HG02981 (cell line): ENCODE data around the gene SPATA18.
A peak's percentile ranks its signal among the peaks of the same experiment; 100 is the strongest.
"Not testable (repeated sequence)": the region's sequence is repeated elsewhere in the genome, so short reads cannot be mapped to it uniquely, and the experiment has no call there.

Experiments used
- ATAC-seq: cut with Tn5 transposase; IDR thresholded peaks from one replicate; pipeline ENCODE4 v1.9.1; 2021; ENCODE audit warnings: mild to moderate bottlenecking, moderate library complexity; ENCODE audit not compliant: unreplicated experiment

SPATA18 gene

DNA sequence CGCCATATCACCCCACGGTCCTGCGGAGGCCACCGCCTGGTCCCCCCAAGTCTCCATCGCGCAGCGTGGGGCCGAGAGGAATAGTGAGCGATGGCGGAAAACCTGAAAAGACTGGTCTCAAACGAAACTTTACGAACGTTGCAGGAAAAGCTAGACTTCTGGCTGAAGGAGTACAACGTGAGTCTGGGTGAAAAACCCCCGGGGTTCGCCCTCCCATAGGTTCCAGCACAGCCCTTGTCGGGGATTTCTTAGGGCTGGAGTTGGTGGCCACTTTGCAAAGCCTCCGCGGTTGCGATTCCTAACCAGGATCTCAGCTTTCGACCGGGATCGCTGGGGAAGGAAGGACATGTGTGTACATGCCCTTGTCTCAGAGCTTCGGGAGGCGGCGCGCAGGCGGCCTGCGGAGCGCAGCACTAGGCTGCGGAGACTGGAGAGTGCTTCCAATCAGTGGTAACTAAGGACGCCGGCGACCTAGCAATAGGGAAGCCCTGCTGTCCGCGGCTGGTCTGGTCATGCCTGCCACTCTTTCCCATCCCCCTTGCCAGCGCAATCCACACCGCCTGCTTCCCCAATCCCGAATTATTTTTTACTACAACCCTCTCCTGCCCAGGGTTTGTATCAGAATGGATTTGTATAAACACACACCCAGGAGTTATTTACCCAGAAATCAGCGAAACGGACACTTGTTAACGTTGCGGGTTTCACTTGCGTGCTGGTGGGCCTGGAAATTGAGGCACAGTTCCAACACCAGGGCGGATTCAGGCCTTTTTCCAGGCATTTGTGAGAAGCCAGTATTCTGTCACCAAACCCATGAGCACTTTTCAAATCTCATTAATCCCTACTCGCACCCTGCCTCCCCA is 741 bp downstream of the SPATA18 start:
- peak; percentile 60 for ATAC-seq

GRCh38 chr4:52052475-52052780 is 1.3 kb downstream of the SPATA18 start:
- ATAC-seq, result no peak

DNA sequence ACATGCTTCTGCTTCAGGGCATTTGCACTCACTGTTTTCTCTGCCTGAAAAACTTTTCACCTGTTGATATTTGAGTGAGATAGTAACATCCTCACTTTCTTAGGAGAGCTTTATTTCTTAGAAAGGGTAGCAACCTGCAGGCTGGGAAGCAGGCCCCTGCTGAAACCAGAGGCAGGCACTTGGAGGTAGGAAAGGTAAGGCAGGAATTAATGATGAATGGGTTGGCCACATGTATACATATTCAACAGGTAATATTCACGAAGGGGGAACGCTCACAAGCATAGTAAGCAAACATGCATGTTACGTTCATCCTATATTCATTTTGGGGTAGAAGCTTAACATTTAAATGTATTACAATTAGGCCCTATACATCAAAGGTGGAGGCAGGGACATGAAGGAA is 3.1 kb downstream of the SPATA18 start:
- ATAC-seq, result no peak

- no peak for ATAC-seq
Measured at GRCh38 chr4:52057196-52057595, 6.1 kb downstream of the SPATA18 start.

- ATAC-seq, result no peak
Measured at GRCh38 chr4:52058275-52058674, 7.2 kb downstream of the SPATA18 start.

DNA sequence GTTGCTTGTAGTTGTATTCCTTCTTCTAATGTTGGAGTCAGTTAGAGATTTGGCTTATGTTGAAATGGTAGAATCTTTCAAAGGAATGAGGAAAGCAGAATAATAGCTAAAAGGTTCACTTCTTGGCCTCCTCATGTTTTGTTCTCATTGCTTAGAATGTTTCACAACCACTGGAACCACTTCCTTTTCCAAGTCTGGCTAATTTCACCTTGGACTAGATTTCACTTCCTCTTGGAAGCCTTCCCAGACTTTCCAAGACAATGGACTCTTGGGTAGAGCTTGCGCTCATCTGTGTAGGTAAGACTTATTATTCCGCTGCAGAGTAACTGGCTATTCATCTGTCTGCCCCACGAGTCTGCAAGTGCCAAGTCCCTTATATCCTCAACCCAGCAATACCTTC is 8.3 kb downstream of the SPATA18 start:
- ATAC-seq, result no peak

DNA sequence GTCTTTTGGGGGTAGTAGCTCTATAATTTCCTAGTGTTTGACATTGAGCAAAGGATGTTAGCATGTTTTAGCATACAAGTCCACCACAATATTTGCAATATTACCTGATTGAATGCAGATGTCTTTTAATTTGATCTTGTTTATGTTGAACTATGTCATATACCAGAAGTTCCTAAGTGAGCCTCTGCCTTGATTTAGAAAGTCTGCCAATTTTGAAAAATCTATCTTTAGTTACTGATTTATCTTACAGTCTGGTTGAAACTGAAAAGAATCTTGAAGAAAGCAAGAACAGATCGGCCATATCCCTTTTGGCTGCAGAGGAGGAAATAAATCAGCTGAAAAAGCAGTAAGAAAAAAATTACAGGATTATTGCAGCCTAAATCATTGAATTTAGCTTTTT is 18.5 kb downstream of the SPATA18 start:
- no peak for ATAC-seq

DNA sequence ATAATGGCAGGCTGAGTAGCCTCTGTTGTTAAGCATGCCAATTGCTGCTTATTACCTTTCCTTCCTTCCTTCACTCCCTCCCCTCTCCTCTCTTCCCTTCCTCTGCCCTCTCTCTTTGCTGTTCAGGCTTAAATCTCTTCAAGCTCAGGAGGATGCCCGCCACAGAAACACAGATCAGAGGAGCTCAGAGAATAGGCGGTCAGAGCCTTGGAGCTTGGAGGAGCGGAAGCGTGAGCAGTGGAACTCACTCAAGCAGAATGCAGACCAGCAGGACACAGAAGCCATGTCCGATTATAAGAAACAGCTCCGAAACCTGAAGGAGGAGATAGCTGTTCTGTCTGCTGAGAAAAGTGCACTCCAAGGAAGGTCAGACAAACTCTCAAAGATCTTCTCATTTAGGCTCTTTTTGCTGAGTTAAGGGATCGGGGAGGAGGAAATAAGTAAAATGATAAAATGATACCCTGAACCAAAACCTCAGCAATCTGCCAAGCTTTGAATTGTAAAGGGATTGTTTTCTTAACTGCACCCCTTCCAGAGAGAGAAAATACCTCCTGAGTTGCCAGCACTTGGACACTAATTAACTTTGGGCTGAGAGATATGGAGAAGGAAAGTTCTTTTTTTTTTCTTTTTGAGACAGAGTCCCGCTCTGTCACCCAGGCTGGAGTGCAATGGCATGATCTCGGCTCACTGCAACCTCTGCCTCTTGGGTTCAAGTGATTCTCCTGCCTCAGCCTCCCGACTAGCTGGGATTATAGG is 20.9 kb downstream of the SPATA18 start:
- ATAC-seq, result no peak

DNA sequence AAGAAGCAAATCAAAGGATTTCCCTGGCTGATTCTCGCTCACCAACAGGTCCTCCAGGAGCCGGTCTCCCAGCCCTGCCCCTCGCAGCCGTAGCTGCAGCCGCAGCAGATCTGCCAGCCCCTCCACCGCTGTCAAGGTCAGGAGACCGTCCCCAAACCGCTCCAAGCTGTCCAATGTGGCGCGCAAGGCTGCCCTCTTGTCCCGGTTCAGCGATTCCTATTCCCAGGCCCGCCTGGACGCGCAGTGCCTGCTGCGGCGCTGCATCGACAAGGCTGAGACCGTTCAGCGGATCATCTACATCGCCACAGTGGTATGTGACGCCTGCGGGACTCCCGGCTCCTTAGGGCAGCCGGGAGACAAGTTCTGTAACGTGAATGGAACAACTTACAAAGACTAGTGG is 25.6 kb downstream of the SPATA18 start:
- ATAC-seq, result no peak

- no peak for ATAC-seq
Measured at GRCh38 chr4:52079659-52080058, 28.6 kb downstream of the SPATA18 start.

DNA sequence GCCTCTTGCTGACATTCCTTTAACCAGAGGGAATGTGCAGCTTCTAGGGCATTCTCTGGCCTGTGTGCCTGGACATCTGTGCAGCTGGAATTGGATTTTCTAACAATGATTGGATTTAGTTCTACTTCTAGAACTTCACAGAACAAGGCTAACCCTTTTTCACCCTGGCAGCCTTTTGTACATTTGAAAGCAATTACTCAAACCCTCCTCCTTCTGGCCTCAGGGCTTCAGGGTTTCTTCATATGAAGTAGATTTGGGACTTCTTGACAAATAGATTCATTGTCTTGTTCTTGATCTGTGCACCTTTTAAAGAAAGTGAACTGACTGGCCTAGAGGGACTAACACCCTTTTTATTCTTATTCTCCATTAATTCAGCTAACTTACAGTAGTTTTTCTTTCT is 30.1 kb downstream of the SPATA18 start:
- ATAC-seq, result no peak

- not testable (repeated sequence) for ATAC-seq
Measured at GRCh38 chr4:52086425-52086824, 35.3 kb downstream of the SPATA18 start.

DNA sequence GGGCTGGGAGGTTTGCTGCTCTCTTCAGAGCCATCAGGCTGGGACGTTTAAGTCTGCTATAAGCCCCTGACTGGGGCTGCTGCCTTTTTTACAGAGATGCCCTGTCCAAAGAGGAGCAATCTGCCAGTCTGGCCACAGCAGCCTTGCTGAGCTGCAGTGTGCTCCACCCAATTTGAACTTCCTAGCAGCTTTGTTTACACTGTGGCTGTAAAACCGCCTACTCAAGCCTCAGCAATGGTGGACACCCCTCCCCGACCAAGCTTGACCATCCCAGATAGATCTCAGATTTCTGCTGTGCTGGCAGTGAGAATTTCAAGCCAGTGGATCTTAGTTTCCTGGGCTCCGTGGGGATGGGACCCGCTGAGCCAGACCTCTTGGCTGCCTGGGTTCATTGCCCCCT is 40.7 kb downstream of the SPATA18 start:
- no peak for ATAC-seq

- no peak for ATAC-seq
Measured at GRCh38 chr4:52093466-52093865, 42.4 kb downstream of the SPATA18 start.

GRCh38 chr4:52094376-52095145 is 43.5 kb downstream of the SPATA18 start:
- no peak for ATAC-seq

DNA sequence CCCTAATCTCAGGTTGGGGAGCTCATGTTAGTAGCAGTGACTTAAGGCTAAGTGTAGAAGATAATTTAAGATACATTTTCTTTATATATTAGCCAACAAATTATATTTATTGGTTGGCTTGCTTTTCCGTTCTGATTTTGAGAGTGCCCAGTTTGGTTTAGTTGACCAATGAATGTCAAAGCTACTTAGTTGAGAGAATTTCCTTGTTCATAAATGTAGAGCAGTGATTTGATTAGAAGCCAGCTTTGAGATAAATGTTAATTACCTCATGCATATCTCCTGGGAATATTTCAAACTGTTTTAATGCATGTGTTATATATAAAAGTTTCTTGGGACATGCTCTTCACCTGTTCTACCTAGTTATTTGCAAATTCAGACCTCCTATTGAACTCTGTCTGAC is 44.3 kb downstream of the SPATA18 start:
- ATAC-seq, result no peak

DNA sequence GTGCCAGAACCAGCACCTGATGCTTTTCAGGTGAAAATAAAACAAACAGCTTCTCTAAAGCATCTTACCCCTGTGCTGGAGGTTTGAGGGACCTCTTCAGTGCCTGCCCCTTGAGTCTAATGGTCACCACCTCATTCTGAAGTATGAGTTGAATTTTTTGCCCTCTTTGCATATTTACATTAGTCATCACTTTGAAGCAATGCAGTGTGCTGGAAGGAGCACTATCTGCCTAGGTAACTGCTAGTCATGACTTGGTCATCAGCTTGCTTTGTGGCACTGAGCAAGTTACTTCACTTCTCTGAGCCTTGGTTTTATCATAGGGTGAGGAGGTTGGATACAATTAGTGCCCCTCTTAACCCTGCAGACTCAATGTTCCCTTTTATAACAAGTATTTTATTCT is 44.9 kb downstream of the SPATA18 start:
- no peak for ATAC-seq

GRCh38 chr4:52098618-52099017 is 47.5 kb downstream of the SPATA18 start:
- no peak for ATAC-seq

DNA sequence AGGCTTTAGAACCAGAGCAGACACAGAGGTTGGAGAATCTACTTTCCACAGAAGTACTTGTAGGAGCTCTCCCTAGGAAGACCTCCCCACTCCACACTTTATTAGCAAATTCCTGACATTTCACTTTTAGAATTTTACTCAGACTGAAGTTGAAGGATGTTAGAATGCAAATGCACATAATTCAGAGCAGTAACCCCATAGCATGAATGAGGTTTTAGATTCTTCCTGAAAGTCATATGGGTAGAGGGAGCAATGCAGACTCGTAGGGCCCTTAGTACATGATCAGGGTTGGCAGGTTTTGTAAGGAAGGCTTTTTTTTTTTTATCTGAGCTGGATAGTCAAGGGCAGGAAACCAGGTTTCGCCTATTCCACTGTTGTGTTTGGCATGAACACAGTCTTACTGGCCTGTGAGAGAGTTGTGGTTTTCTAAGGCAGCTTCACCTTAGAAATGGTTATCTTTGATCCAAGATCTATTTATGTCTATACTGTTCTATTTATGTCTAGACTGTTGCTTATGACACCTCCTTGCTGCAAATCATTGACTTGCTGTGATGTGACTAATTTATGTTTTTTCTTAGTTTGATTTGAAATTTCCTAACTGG is 48.9 kb downstream of the SPATA18 start:
- ATAC-seq, result peak; percentile 69

DNA sequence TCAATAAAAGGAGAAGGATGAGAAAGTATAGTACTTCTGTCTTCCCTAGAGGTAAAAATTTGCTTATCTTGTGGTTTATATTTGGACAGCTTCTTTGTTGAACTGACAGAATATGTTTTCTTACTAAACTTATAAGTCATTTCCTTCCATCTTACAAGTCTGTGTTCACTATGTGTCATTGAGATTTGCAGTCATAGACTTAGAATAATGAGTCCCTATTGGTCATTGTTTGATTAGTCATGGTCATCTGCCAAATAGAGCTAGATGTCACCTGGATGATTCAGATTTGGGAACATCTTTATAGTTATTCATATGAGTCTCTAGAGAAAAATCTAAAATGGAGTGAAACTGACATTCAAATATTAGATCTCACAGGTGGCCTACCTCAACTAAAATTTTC is 51.5 kb downstream of the SPATA18 start:
- no peak for ATAC-seq

GRCh38 chr4:52103319-52103718 is 52.2 kb downstream of the SPATA18 start:
- no peak for ATAC-seq
